GM11168 (cell line): Measurements from ENCODE around the gene DHRS1.
"Not testable (repeated sequence)": the region's sequence is repeated elsewhere in the genome, so short reads cannot be mapped to it uniquely, and the experiment has no call there.

Source experiments
- in situ Hi-C: fragments of 300-500 bp; cut with MboI; formaldehyde crosslinking; loops from one replicate; pipeline ENCODE4 v1.12.0; 2022; ENCODE audit warnings: low sequenced_read_pairs; ENCODE audit not compliant: unreplicated experiment

The DHRS1 gene

DNA sequence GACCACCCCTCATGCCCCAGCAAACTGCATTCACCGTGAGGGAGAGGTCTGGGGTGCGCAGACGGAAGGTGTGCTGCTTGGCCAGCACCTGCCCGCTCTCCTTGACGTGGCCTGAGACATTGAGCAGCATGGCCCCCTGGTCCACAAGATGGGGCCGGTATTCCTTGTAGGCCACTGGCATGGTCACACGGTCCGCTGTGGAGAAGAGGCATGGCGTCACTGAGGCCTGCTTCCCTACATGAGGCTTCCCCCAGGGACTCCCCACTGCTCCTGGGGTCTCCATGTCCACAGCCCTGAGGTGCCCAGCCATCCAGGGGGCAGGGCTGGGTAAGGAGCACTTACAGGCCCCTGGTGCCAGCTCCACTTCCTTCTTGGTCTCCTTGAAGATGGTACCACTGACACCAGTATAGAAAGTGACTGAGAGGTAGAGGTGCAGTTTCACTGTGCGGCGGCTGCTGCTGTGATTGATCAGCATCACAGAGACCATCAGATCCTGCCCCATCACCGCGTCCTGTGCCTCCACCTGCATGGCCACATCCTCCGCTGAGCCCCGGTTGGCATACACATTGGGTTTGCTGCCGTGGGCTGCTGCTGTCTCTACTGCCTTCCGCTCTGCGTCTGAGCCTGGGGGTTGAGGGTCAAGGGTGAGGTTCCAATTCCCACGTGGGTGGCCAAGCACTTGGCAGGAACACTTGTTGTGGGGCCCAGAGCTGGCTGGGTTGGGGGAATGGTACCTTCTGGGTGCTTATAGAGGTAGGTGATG, 44.8 kb downstream of the DHRS1 start:
- in situ Hi-C loops = no loop called here

- in situ Hi-C loops = no loop called here
These were observed 45.6 kb downstream of the DHRS1 start for GRCh38 chr14:24253936-24254335.

DNA sequence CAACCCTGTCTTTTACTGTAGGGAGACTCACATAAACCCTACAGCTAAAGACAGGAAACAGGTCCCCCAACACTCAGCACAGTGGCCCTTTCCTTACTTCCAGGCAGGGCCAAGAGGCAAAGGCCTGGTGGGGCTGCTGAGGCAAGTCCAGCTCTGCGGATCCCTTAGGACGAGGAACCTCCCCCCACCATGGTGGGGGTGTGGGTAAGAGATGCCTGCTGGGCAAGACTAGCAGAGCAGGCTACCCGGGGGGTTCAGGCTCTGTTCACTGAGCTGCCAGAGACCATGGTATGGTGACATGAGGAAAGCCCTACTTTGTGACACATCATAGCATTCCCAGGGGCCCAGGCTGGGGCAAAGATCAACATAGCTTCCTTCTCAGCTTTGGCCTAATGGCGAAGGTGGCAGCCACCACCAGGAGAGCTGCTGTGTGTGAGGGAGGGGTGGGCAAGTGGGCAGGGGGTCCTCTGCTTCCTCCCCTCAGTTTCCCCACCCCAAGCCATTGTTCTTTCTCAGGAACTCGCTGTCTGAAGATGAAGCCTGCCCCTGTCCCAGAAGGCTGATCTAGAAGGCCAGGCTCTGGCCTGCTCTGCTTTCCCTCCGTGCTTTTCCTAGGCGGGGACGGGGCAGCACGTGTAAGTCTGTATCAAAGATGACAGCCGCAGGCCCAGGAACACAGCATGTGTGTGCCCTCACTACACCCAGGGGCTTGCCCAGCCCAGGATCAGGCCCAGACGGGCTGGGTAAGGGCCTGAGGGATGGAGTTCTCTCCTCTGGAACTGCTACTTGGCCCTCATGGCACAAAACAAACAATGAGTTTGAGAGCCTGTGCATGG, 47.1 kb downstream of the DHRS1 start:
- in situ Hi-C loops = no loop called here

- in situ Hi-C loops = no loop called here
These were observed 47.7 kb downstream of the DHRS1 start for GRCh38 chr14:24251880-24252288.

- in situ Hi-C loops = no loop called here
These were observed 49.2 kb downstream of the DHRS1 start for GRCh38 chr14:24250354-24250753.

DNA sequence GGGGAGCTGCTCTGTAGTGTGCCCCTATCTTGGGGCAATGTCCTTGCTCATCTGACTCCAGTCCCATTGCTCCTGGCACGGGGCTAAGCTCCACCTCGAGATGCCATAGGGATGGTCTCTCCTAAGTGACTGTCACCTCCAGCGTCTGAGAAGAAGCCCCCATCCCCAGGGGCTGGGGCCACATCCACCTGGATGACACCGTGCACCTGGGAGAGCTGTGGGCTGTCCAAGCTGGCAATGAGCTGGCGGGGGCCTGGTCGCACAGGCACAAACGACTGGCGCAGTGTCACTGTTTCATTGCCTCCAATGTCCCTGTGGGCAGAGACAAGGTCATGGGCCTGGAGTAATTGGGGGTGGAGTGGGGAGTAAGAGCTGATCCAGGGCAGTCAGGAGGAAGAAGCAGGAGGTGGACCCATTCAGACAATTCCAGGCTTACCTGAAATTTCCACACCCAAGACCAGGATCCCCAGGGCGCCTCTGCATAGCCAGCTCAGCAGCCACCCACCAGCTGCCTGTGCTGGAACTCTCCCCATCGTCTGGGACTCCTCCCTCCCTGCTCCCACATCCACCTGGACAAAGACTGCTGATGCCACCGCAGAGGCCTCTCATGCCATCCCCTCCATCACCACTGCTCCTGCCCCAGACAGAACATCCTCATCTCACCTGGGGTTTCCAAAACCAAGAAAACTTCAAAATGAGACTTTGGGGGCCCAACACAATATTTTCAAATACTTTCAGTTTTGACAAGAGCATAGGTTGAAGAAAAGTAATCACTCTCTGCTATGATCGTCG, 50.2 kb downstream of the DHRS1 start:
- in situ Hi-C loops = no loop called here

GRCh38 chr14:24247422-24247821, 52.2 kb downstream of the DHRS1 start:
- in situ Hi-C loops = no loop called here

- in situ Hi-C loops = no loop called here
These were observed 52.8 kb downstream of the DHRS1 start for GRCh38 chr14:24246765-24247212.

DNA sequence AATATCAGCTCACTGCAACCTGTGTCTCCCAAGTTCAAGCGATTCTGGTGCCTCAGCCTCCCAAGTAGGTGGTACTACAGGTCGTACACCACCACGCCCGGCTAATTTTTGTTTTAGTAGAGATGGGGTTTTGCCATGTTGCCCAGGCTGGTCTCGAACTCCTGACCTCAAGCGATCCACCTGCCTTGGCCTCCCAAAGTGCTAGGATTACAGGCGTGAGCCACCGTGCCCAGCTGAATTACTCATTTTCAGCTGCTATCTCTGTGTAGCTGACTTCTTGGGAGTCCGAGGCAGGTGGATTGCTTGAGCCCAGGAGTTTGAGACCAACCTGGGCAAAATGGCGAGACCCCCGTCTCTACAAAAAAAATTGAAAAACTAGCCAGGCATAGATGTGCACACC, 54.2 kb downstream of the DHRS1 start:
- in situ Hi-C loops = not testable (repeated sequence)

DNA sequence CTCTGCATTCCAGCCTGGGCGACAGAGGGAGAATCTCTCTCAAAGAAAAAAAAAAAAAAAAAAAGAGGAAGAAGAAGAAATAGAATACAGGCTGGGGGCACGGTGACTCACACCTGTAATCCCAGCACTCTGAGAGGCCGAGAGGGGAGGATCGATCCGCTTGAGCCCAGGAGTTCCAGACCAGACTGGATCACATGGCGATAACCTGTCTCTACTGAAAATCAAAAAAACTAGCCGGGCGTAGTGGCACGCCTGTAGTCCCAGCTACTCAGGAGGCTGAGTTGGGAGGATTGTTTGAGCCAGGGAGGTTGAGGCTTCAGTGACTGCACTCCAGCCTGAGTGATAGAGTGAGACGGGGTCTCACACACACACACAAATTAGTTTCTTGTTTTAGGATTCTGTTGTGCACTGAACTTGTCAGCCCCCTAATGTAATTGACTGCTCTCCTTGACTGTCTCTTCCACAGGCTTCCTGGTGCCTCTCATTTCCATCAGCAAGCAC, 56.2 kb downstream of the DHRS1 start:
- in situ Hi-C loops = loop anchor here (5.0 kb wide), 1 partner anchor 54 kb away; the partner anchor contains the start of genes DHRS1 and NOP9

DNA sequence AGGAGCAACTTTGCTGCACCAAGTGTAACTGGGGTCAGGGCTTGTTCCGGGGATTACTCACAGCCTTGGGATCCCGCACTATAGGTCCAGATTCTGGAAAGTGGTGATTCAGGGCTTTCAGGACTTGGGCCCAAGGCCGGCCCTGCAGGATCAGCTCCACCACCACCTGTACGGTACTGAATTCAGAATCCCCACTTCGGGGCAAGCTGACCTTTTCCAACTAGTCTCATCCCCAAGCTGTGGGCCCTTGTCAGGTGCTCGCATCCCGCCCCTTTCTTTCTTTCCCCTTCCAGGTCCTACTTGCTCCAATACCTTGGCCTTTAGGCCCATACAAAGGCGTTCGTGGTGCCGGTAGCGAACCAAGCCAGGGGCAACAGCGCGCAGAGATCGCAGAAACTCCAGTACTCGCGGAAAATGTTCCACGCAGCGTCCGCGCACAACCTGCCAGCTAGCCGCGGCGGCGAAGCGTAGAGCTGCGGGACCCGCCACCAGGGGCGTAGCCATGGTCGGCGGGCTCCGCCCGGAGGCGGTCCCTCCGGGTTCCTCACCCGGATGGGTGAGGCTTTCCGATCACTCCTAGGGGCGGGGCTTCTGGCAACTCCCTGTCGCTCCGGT, 57.6 kb downstream of the DHRS1 start:
- in situ Hi-C loops = loop anchor here (5.0 kb wide), 1 partner anchor 55 kb away; the partner anchor contains the start of genes DHRS1 and NOP9
